H9 (cell line): ENCODE data around the gene MAGI3. TPM values are rescaled to one million over a fixed set of nuclear protein-coding genes. Genes with fewer than 3 reads are reported as not detected.

Source experiments
- DNase-seq: peaks from one replicate; pipeline ENCODE4 v3.0.0-alpha.2; 2017
- H2AFZ ChIP-seq: one replicate; pipeline ENCODE4 v1.6.1; 2013; ENCODE audit warnings: mild to moderate bottlenecking, low read length, control low read depth, moderate library complexity
- H2AK5ac ChIP-seq: 2 replicates; pipeline ENCODE4 v1.6.1; 2013; ENCODE audit warnings: low read length, control low read depth, mixed read lengths; ENCODE audit not compliant: insufficient read length
- H2BK120ac ChIP-seq: one replicate; pipeline ENCODE4 v1.6.1; 2013; ENCODE audit warnings: low read depth, mild to moderate bottlenecking, low read length, control low read depth, inconsistent platforms; ENCODE audit not compliant: poor library complexity, severe bottlenecking
- H2BK12ac ChIP-seq: 2 replicates; pipeline ENCODE4 v1.6.1; 2013; ENCODE audit warnings: low read length, control low read depth, mixed read lengths, low read depth; ENCODE audit not compliant: insufficient read length
- H2BK15ac ChIP-seq: 2 replicates; pipeline ENCODE4 v1.6.1; 2013; ENCODE audit warnings: low read depth, low read length, control low read depth
- H2BK20ac ChIP-seq: one replicate; pipeline ENCODE4 v1.6.1; 2013; ENCODE audit warnings: low read depth, mild to moderate bottlenecking, low read length, control low read depth, inconsistent platforms; ENCODE audit not compliant: poor library complexity, severe bottlenecking
- H2BK5ac ChIP-seq: 2 replicates; pipeline ENCODE4 v1.6.1; 2013; ENCODE audit warnings: low read length, control low read depth, mixed read lengths; ENCODE audit not compliant: insufficient read length
- H3K14ac ChIP-seq: 2 replicates; pipeline ENCODE4 v1.6.1; 2013; ENCODE audit warnings: low read length, control low read depth; ENCODE audit not compliant: insufficient read depth
- H3K18ac ChIP-seq: 2 replicates; pipeline ENCODE4 v1.6.1; 2013; ENCODE audit warnings: low read depth, mild to moderate bottlenecking, mixed read lengths, low read length, control low read depth; ENCODE audit not compliant: insufficient read length
- H3K23ac ChIP-seq: 2 replicates; pipeline ENCODE4 v1.6.1; 2013; ENCODE audit warnings: low read length, control low read depth, mixed read lengths, low read depth; ENCODE audit not compliant: insufficient read length
- H3K23me2 ChIP-seq: 2 replicates; pipeline ENCODE4 v1.6.1; 2013; ENCODE audit warnings: low read depth, mild to moderate bottlenecking, mixed read lengths, low read length, control low read depth; ENCODE audit not compliant: insufficient read length, poor library complexity, severe bottlenecking
- H3K27ac ChIP-seq: 2 replicates; pipeline ENCODE4 v1.5.1; 2013; ENCODE audit warnings: low read length, control low read depth, mixed read lengths, low read depth; ENCODE audit not compliant: insufficient read length
- H3K27me3 ChIP-seq: 2 replicates; pipeline ENCODE4 v1.6.1; 2013; ENCODE audit warnings: low read length, control low read depth, inconsistent platforms; ENCODE audit not compliant: insufficient read depth
- H3K4ac ChIP-seq: 2 replicates; pipeline ENCODE4 v1.6.1; 2013; ENCODE audit warnings: low read depth, mild to moderate bottlenecking, control low read depth, inconsistent platforms, low read length, moderate library complexity
- H3K4me1 ChIP-seq: 2 replicates; pipeline ENCODE4 v1.6.1; 2013; ENCODE audit warnings: low read length, control low read depth, inconsistent platforms; ENCODE audit not compliant: insufficient read depth
- H3K4me2 ChIP-seq: 2 replicates; pipeline ENCODE4 v1.6.1; 2013; ENCODE audit warnings: low read length, control low read depth, mixed read lengths; ENCODE audit not compliant: insufficient read length, insufficient read depth
- H3K56ac ChIP-seq: 2 replicates; pipeline ENCODE4 v1.6.1; 2013; ENCODE audit warnings: low read depth, mild to moderate bottlenecking, mixed read lengths, low read length, control low read depth; ENCODE audit not compliant: insufficient read length
- H3K79me1 ChIP-seq: 2 replicates; pipeline ENCODE4 v1.6.1; 2013; ENCODE audit warnings: low read depth, mild to moderate bottlenecking, moderate library complexity, low read length, control low read depth, inconsistent platforms; ENCODE audit not compliant: insufficient read depth, poor library complexity, severe bottlenecking
- H3K79me2 ChIP-seq: 2 replicates; pipeline ENCODE4 v1.6.1; 2013; ENCODE audit warnings: low read length, control low read depth, inconsistent platforms; ENCODE audit not compliant: insufficient read depth
- H3K9ac ChIP-seq: 2 replicates; pipeline ENCODE4 v1.6.1; 2013; ENCODE audit warnings: low read length, control low read depth, mixed read lengths; ENCODE audit not compliant: insufficient read length; ENCODE audit errors: extremely low read depth
- H3K9me3 ChIP-seq: one replicate; pipeline ENCODE4 v1.6.1; 2013; ENCODE audit warnings: low read depth, low read length, inconsistent platforms; ENCODE audit not compliant: control insufficient read depth
- H3T11ph ChIP-seq: one replicate; pipeline ENCODE4 v1.6.1; 2013; ENCODE audit warnings: mild to moderate bottlenecking, low read length, control low read depth, inconsistent platforms
- H4K20me1 ChIP-seq: one replicate; pipeline ENCODE4 v1.6.1; 2013; ENCODE audit not compliant: control insufficient read depth, insufficient read length, insufficient read depth
- H4K5ac ChIP-seq: 2 replicates; pipeline ENCODE4 v1.6.1; 2013; ENCODE audit warnings: low read depth, mild to moderate bottlenecking, mixed read lengths, low read length, control low read depth; ENCODE audit not compliant: insufficient read length
- H4K8ac ChIP-seq: replicated peaks from 2 replicates; pipeline ENCODE4 v1.6.1; 2013; ENCODE audit warnings: low read length, control low read depth, mixed read lengths, low read depth; ENCODE audit not compliant: insufficient read length
- H4K91ac ChIP-seq: 2 replicates; pipeline ENCODE4 v1.6.1; 2013; ENCODE audit warnings: low read depth, mild to moderate bottlenecking, moderate library complexity, mixed read lengths, low read length, control low read depth; ENCODE audit not compliant: insufficient read length
- H3K27ac Mint-ChIP-seq, 3 experiments: 2 replicates in 2 of 3; 3 replicates in 1 of 3; pipeline ENCODE4 v1.8.0; 2020 to 2021; ENCODE audit warnings: mixed read lengths in 3 of 3, mild to moderate bottlenecking in 1 of 3, moderate library complexity in 1 of 3
- H3K27me3 Mint-ChIP-seq: 2 replicates; pipeline ENCODE4 v1.8.0; 2021; ENCODE audit warnings: low read depth, mild to moderate bottlenecking, moderate library complexity, mixed read lengths
- H3K36me3 Mint-ChIP-seq, 3 experiments: 2 replicates in 2 of 3; 3 replicates in 1 of 3; pipeline ENCODE4 v1.8.0; 2020 to 2021; ENCODE audit warnings: low read depth in 3 of 3, mixed read lengths in 3 of 3; ENCODE audit not compliant: insufficient read depth in 1 of 3
- H3K4me1 Mint-ChIP-seq, 2 experiments: 2 replicates each; pipeline ENCODE4 v1.8.0; 2020; ENCODE audit warnings: mixed read lengths in 2 of 2
- H3K4me3 Mint-ChIP-seq, 2 experiments: 2 replicates in 1 of 2; 3 replicates in 1 of 2; pipeline ENCODE4 v1.8.0; 2020 to 2021; ENCODE audit warnings: mild to moderate bottlenecking in 2 of 2, mixed read lengths in 2 of 2, moderate library complexity in 1 of 2
- H3K9me3 Mint-ChIP-seq, 2 experiments: 2 replicates in 1 of 2; 3 replicates in 1 of 2; pipeline ENCODE4 v1.8.0; 2020; ENCODE audit warnings: mild to moderate bottlenecking in 2 of 2, mixed read lengths in 2 of 2, moderate library complexity in 1 of 2
- WGBS: extraction: QIAGEN DNeasy Blood & Tissue Kit; methylation state at CpG from one replicate; pipeline ENCODE4 v1.1.7; 2013; ENCODE audit warnings: missing lambda C conversion rate, low lambda C conversion rate, mixed read lengths; ENCODE audit not compliant: insufficient read length; ENCODE audit errors: extremely low coverage; 5-methylcytosine and 5-hydroxymethylcytosine counted together
- total RNA-seq: library from RNA; stranded (reverse); gene quantifications from 2 replicates; pipeline ENCODE4 v1.2.1, GENCODE V29; 2021
- TF ChIP-seq, protein P1 (sequence below): fragments of 200-600 bp; sonication (generic); conservative IDR thresholded peaks from 3 replicates; pipeline ENCODE4 v1.8.0; 2021; ENCODE audit warnings: antibody characterized with exemption, mild to moderate bottlenecking

The MAGI3 gene
- total RNA-seq, 1 experiment from 2014 or later: 8.2 TPM

DNA sequence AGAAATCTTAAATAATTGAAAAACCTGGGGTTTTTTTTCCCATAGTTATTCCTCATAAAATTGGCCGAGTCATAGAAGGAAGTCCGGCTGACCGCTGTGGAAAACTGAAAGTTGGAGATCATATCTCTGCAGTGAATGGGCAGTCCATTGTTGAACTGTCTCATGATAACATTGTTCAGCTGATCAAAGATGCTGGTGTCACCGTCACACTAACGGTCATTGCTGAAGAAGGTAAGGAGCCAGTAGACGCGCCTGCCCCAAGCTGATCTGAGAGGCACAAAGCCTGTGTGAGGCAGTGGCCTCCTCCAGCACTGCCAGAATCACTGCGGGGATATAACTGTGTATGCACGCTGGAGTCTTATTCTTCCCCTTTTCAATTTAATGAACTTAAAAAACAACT, 268.7 kb downstream of the MAGI3 start:
- no peak overlapping the region for H3K27ac ChIP-seq
- H3K56ac ChIP-seq: no peak overlapping the region
- H3K4me2 ChIP-seq: no peak overlapping the region
- Mint-ChIP-seq H3K27me3 (no peaks in the 10 kb centered on the region), H3K4me3 (no peak overlapping the region), H3K9me3 (no peaks in the 10 kb centered on the region), H3K27ac (peak overlapping the region in 2 of 3 experiments; percentile 39 to 85; a peak in 2 of 7 replicates), H3K36me3 (no peaks in the 10 kb centered on the region), H3K4me1 (no peaks in the 10 kb centered on the region)
- no peak overlapping the region for H4K5ac ChIP-seq
- no peak overlapping the region for H2AK5ac ChIP-seq
- DNase-seq: no peak
- H3K18ac ChIP-seq: no peak overlapping the region
- no peak overlapping the region for H3K23ac ChIP-seq
- WGBS: no CpG with 5 or more reads among the region's 9 CpGs
- no peaks in the 10 kb centered on the region for H3K23me2 ChIP-seq
- H4K91ac ChIP-seq: no peak overlapping the region
- H4K20me1 ChIP-seq: no peaks in the 10 kb centered on the region
- no peak overlapping the region for H3K14ac ChIP-seq
- H3T11ph ChIP-seq: no peak overlapping the region
- H3K79me1 ChIP-seq: no peaks in the 10 kb centered on the region
- H3K4ac ChIP-seq: no peak overlapping the region
- H3K9ac ChIP-seq: no peak overlapping the region
- TF ChIP-seq, protein P1, sequence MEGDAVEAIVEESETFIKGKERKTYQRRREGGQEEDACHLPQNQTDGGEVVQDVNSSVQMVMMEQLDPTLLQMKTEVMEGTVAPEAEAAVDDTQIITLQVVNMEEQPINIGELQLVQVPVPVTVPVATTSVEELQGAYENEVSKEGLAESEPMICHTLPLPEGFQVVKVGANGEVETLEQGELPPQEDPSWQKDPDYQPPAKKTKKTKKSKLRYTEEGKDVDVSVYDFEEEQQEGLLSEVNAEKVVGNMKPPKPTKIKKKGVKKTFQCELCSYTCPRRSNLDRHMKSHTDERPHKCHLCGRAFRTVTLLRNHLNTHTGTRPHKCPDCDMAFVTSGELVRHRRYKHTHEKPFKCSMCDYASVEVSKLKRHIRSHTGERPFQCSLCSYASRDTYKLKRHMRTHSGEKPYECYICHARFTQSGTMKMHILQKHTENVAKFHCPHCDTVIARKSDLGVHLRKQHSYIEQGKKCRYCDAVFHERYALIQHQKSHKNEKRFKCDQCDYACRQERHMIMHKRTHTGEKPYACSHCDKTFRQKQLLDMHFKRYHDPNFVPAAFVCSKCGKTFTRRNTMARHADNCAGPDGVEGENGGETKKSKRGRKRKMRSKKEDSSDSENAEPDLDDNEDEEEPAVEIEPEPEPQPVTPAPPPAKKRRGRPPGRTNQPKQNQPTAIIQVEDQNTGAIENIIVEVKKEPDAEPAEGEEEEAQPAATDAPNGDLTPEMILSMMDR: no peak
- H3K79me2 ChIP-seq: no peaks in the 10 kb centered on the region
- no peak overlapping the region for H4K8ac ChIP-seq
- H3K27me3 ChIP-seq: no peaks in the 10 kb centered on the region
- H2AFZ ChIP-seq: no peak overlapping the region
- H2BK12ac ChIP-seq: no peak overlapping the region
- H3K9me3 ChIP-seq: no peaks in the 10 kb centered on the region
- H2BK120ac ChIP-seq: no peak overlapping the region
- H2BK20ac ChIP-seq: no peak overlapping the region
- H2BK5ac ChIP-seq: no peak overlapping the region
- H3K4me1 ChIP-seq: no peaks in the 10 kb centered on the region
- H2BK15ac ChIP-seq: no peak overlapping the region
